K562 (cell line): ENCODE data around the gene KISS1R. TPM values are rescaled to one million over a fixed set of nuclear protein-coding genes. Genes with fewer than 3 reads are reported as not detected.

Experiments
- ATAC-seq: fragments of 200-7000 bp; cut with Tn5 transposase; 3 replicates; pipeline ENCODE4 v1.9.1; 2020; ENCODE audit warnings: moderate library complexity
- BruUV-seq: library from RNA; stranded (reverse); fragments of 400-500 nt; replicated peaks from 2 replicates; lab custom pipeline; 2021; lab: Mats Ljungman, UMichigan
- CTCF ChIA-PET: fragments of 300-600 bp; formaldehyde crosslinking; extraction: SDS; loops from one replicate; lab custom pipeline; 2021; ENCODE audit warnings: low intra/inter-chr PET ratio; lab: Yijun Ruan, JAX
- POLR2A ChIA-PET: fragments of 300-600, 350-650 bp; sonication (Branson Sonifier 250); formaldehyde crosslinking; extraction: SDS; loops from one replicate; lab custom pipeline; 2021; ENCODE audit warnings: antibody characterized with exemption, inconsistent platforms; lab: Yijun Ruan, JAX
- DNase-seq, 4 experiments: peaks; one replicate each; pipeline versions ENCODE4 v3.0.0 to v3.0.0-alpha.2; 2011 to 2018; ENCODE audit warnings: low spot score in 3 of 4, mixed read lengths in 3 of 4; ENCODE audit errors: extremely low read depth in 1 of 4
- FAIRE-seq: peaks from 2 replicates; lab custom pipeline; 2011; peaks lifted over from hg19 to GRCh38; lab: Jason Lieb, UNC
- H2AFZ ChIP-seq: 2 replicates; pipeline ENCODE4 v1.6.0; 2011; ENCODE audit warnings: low read depth, low read length, control low read depth, inconsistent platforms
- H3K27ac ChIP-seq: fragments of 200-600 bp; 3 replicates; pipeline ENCODE4 v1.8.0; 2011; ENCODE audit warnings: low read depth, mild to moderate bottlenecking, control low read depth, inconsistent platforms, low read length, moderate library complexity, mixed read lengths; ENCODE audit errors: extremely low read depth
- H3K27me3 ChIP-seq, 2 experiments: fragments of 300-600 bp in 1 of 2; 2 replicates in 1 of 2; 3 replicates in 1 of 2; pipeline versions ENCODE4 v1.6.0 to v1.8.0; 2011; ENCODE audit warnings: inconsistent platforms in 2 of 2, low read length in 2 of 2, mild to moderate bottlenecking in 1 of 2, mixed read lengths in 1 of 2, moderate library complexity in 1 of 2; ENCODE audit not compliant: control insufficient read depth in 2 of 2, insufficient read depth in 2 of 2
- H3K36me3 ChIP-seq: fragments of 300-600 bp; 3 replicates; pipeline ENCODE4 v1.8.0; 2011; ENCODE audit warnings: mild to moderate bottlenecking, low read length, inconsistent platforms; ENCODE audit not compliant: control insufficient read depth, insufficient read depth
- H3K4me1 ChIP-seq, 2 experiments: fragments of 200-600 bp in 1 of 2; replicated peaks in 1 of 2; 2 replicates in 1 of 2; 3 replicates in 1 of 2; pipeline versions ENCODE4 v1.5.1 to v1.8.0; 2011; ENCODE audit warnings: inconsistent platforms in 2 of 2, low read length in 2 of 2, mild to moderate bottlenecking in 1 of 2, mixed read lengths in 1 of 2, moderate library complexity in 1 of 2; ENCODE audit not compliant: control insufficient read depth in 2 of 2, insufficient read depth in 2 of 2
- H3K4me2 ChIP-seq: 2 replicates; pipeline ENCODE4 v1.6.1; 2011; ENCODE audit warnings: low read length, control low read depth, inconsistent platforms, mixed read lengths; ENCODE audit not compliant: insufficient read depth
- H3K4me3 ChIP-seq: fragments of 200-600 bp; sonication (generic), shearing (Covaris generic); 2 replicates; pipeline ENCODE4 v1.5.1; 2016; ENCODE audit warnings: control low read depth, inconsistent platforms
- H3K79me2 ChIP-seq: fragments of 200-600 bp; 3 replicates; pipeline ENCODE4 v1.8.0; 2011; ENCODE audit warnings: low read length, inconsistent platforms; ENCODE audit not compliant: control insufficient read depth, insufficient read depth
- H3K9ac ChIP-seq, 2 experiments: 2 replicates each; pipeline versions ENCODE4 v1.6.0 to v1.6.1; 2011; ENCODE audit warnings: low read depth in 2 of 2, low read length in 2 of 2, control low read depth in 1 of 2, inconsistent platforms in 1 of 2, mild to moderate bottlenecking in 1 of 2, mixed read lengths in 1 of 2; ENCODE audit not compliant: insufficient read depth in 1 of 2
- H3K9me1 ChIP-seq: one replicate; pipeline ENCODE4 v1.6.0; 2011; ENCODE audit warnings: inconsistent platforms, mild to moderate bottlenecking, low read length, moderate library complexity; ENCODE audit not compliant: control insufficient read depth, insufficient read depth
- H3K9me3 ChIP-seq: replicated peaks from 2 replicates; pipeline ENCODE4 v1.5.1; 2011; ENCODE audit warnings: low read depth, low read length, inconsistent platforms; ENCODE audit not compliant: control insufficient read depth, insufficient read depth
- H4K20me1 ChIP-seq: replicated peaks from 2 replicates; pipeline ENCODE4 v1.6.1; 2011; ENCODE audit warnings: low read length, inconsistent platforms, mixed read lengths; ENCODE audit not compliant: control insufficient read depth, insufficient read depth
- CHD1 ChIP-seq: fragments of 200-600 bp; sonication (generic); IDR thresholded peaks from one replicate; pipeline ENCODE4 v1.6.1; 2012; ENCODE audit warnings: mild to moderate bottlenecking, moderate library complexity, low read length, inconsistent platforms
- MTA2 ChIP-seq: fragments of 450-650 bp; IDR thresholded peaks from 2 replicates; pipeline ENCODE4 v1.6.1; 2016; ENCODE audit warnings: low read depth
- WGBS: fragments of 100-300 bp; shearing (Covaris generic); methylation state at CpG from one replicate; pipeline ENCODE4 v1.1.6; 2016; ENCODE audit warnings: low coverage, mixed read lengths; ENCODE audit not compliant: insufficient coverage; ENCODE audit errors: missing lambda C conversion rate; 5-methylcytosine and 5-hydroxymethylcytosine counted together
- in situ Hi-C: fragments of 300-500 bp; cut with MboI; formaldehyde crosslinking; loops from 4 replicates; pipeline ENCODE4 v1.15.0; 2018; ENCODE audit warnings: inconsistent platforms, mixed read lengths
- intact Hi-C: fragments of 100-400 bp; cut with micrococcal nuclease; formaldehyde crosslinking; loops from 2 replicates; pipeline ENCODE4 v1.14.2; 2022
- polyA plus RNA-seq, 8 experiments: library from polyadenylated mRNA; depleted of rRNA in 4 of 8; stranded (reverse) in 5 of 8; unstranded in 3 of 8; fragments of >200 nt; fragmentation: Nextera tagmentation in 2 of 8; fragmentation: Illumina TruSeq in 1 of 8; extraction: Ambion mirVana in 2 of 8; extraction: Trizol in 1 of 8; gene quantifications; 2 replicates each; pipeline versions ENCODE4 v1.2.1 to v1.2.3, GENCODE V29; 2011 to 2014; ENCODE audit warnings: inconsistent platforms in 1 of 8, missing spikeins in 1 of 8
- total RNA-seq, 7 experiments: library from RNA; depleted of rRNA in 6 of 7; stranded (reverse); fragments of >200 nt in 6 of 7; fragmentation: Illumina TruSeq in 2 of 7; extraction: Trizol in 2 of 7; gene quantifications; 2 replicates each; pipeline versions ENCODE4 v1.2.1 to v1.2.3, GENCODE V29; 2011 to 2021; ENCODE audit warnings: low replicate concordance in 1 of 7

Gene KISS1R
- total and polyA plus RNA-seq, 9 of the 15 experiments (the other 6 are each of a cell fraction or from before 2014, with no cell fraction given): 0.37 to 39.4 (median 2.0) TPM

- FAIRE-seq: no peak
- in situ Hi-C loops: no loop called here
- H4K20me1 ChIP-seq: peaks cover 6% of the 10 kb centered on the region
- peak overlapping the region; percentile 83 for H3K4me2 ChIP-seq
- TF ChIP-seq CHD1: peak; percentile 38
- TF ChIP-seq MTA2: no peak
- H3K4me3 ChIP-seq: peak overlapping the region; percentile 79
- no peak overlapping the region for H2AFZ ChIP-seq
- intact Hi-C loops: loop anchor here (2.0 kb wide), 1 partner anchor 14 kb away; no protein-coding TSS in a partner anchor
- POLR2A ChIA-PET: interaction anchor here (0.6 to 2.9 kb wide), 8 partner anchors 10 to 377 kb away, joined by 3 to 15 read pairs (median 3); partner anchors contain the start of genes CIRBP and PRTN3
- WGBS: 7% methylated on average over 7 of the region's 27 CpGs
- H3K79me2 ChIP-seq: peaks cover 36% of the 10 kb centered on the region
- no peaks in the 10 kb centered on the region for H3K9me3 ChIP-seq
- peak overlapping the region; percentile 100 for H3K27ac ChIP-seq
- no peaks in the 10 kb centered on the region for H3K9me1 ChIP-seq
- H3K4me1 ChIP-seq: peaks cover 9 to 68% of the 10 kb centered on the region in 2 experiments; a peak in 4 of 5 replicates
- DNase-seq: peak in 2 of 4 experiments; percentile 50
- BruUV-seq: TSS peak; percentile 34
- no peak for ATAC-seq
- no peaks in the 10 kb centered on the region for H3K27me3 ChIP-seq
- CTCF ChIA-PET: interaction anchor here (1.3 kb wide), 1 partner anchor 26 kb away, joined by 3 read pairs; no protein-coding TSS in a partner anchor
- H3K9ac ChIP-seq: peak overlapping the region; percentile 73 to 95; a peak in 3 of 4 replicates
- peaks cover 38% of the 10 kb centered on the region; the same call in 2 of the 3 replicates for H3K36me3 ChIP-seq
Measured at GRCh38 chr19:892243-892893, 24.8 kb upstream of the KISS1R start.
